ENCODE data around the gene EYA2.
A peak's percentile ranks its signal among the peaks of the same experiment; 100 is the strongest.

The EYA2 gene

GRCh38 chr20:46933150-46933549 lies 38.5 kb downstream of the EYA2 start:
- DNase-seq, result no peak

GRCh38 chr20:46934746-46935287 lies 40.2 kb downstream of the EYA2 start:
- no peak for DNase-seq

GRCh38 chr20:46935394-46936017 lies 40.9 kb downstream of the EYA2 start:
- DNase-seq, result no peak

- DNase-seq, result no peak
Observed at GRCh38 chr20:46936415-46937156, 41.9 kb downstream of the EYA2 start.

GRCh38 chr20:46937157-46937523 lies 42.5 kb downstream of the EYA2 start:
- no peak for DNase-seq

GRCh38 chr20:46937533-46938226 lies 43.0 kb downstream of the EYA2 start:
- no peak for DNase-seq

GRCh38 chr20:46938434-46938833 lies 43.8 kb downstream of the EYA2 start:
- peak in 2 of 3 donors; percentile 10 to 36 for DNase-seq

DNA sequence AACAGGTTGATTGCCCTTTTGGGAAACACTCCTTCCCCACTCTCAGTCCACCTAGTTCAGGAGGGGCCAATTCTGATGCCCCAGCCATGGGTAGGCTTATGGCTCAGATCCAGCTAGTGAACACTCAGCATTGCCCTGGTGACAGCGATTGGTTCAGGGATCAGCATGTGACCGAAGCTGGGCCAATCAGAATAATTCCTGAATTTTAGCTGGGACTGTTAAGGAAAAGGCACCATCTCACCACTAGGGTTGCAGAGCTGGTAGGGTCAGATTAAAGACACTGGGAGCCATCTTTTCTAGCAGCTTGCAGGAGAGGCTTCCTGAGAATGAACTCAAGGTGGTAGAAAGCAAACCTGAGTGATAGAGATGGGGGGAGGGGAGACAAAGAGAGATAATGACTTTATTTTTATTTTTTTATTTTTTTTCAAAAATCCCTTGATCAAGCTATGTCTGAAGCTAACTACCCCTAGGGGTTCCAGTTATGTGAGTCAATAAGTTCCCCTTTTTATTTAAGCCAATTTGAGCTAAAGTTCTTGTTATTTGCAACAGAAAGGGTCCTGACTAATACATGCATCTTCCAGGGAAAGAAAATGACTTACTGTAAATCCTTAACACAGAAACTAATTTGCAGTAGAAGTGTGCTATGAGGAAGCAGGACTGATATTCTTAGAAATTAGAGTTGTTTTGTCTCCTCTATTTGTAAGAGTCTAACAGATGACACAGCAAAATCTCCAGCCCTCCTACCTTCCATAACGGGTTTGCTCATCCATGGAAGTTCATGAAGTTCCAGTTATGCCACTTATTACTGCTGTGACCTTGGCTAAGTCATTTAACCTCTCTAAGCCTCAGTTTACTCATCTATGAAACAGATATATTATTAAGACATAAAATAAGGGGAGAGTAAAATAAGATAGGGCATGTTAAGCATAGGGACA lies 44.7 kb downstream of the EYA2 start:
- DNase-seq, result peak; percentile 23 to 80 (median 58)

- DNase-seq, result no peak
Observed at GRCh38 chr20:46940616-46941015, 46.0 kb downstream of the EYA2 start.

DNA sequence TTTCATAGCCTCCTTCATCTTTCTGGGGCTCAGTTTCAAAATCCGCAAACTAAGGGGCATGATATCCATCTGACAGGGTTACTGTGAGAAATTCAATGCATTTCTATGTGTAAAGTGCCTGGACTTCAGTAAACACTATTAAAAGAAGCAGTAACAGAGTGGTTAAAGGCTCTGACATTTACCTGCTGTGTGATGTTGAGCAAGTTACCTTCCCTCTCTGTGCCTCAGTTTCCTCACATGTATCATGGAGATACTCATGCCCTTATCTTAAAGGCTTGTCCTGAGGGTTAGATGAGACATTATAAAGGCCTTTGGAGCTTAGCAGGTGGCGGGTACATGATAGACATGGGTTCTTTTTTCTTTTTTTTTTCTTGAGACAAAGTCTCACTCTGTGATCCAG lies 46.8 kb downstream of the EYA2 start:
- no peak for DNase-seq

DNA sequence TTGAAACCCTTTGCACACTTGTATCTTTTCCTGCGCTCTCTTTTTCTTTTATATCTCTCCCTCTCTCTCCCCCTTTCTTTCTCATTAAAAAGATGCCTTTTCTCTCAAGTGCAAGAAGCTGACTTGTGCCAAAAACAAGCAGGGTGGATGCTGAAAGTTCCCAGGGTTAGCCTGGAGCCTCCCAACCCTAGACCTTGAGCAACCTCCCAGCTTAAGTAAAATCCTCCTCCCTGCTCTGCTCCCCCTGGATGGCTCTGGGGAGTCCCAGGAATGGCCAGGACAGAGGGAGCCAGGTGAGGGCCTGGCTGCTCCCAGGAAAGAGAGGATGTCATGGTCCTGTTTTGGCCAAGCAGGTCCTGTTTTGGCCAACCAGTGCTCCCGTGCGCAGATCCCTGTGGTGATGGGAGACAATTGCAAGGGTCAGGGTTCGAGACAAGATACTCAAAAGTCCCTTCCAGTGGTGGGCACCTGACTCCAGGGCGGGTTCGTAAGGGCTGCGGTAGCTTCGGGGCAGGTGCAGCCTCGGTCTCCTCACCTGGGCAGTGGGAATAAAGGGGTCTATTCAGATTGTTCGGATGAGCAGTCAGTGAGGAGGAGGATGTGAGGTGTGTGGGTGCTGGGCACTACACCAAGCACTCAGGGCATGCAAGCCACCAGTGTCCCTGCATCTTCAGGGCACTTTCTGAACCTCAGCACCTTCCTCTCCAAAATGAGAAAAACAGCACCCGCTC lies 49.4 kb downstream of the EYA2 start:
- DNase-seq, result no peak

- no peak for DNase-seq
Observed at GRCh38 chr20:46945465-46945864, 50.8 kb downstream of the EYA2 start.

GRCh38 chr20:46946181-46946624 lies 51.6 kb downstream of the EYA2 start:
- no peak for DNase-seq

DNA sequence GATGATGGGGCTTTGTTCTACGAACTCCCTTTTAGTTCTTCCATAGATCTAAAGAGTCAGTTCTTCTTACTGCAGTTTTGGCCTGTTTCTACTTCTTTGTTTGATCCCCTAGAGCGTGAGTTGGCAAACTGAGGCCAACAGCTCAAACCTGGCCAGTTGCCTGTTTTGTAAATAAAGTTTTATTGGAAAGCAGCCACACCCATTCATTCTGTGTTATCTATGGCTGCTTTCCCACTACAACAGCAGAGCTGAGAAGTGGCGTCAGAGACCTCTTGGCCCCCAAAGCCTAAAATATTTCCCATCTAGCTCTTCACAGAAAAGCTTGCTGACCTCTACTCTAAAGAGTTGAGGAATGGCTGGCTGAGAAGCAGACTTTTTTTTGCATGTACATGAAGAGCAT lies 52.2 kb downstream of the EYA2 start:
- no peak for DNase-seq

GRCh38 chr20:46948081-46948480 lies 53.4 kb downstream of the EYA2 start:
- DNase-seq, result no peak

DNA sequence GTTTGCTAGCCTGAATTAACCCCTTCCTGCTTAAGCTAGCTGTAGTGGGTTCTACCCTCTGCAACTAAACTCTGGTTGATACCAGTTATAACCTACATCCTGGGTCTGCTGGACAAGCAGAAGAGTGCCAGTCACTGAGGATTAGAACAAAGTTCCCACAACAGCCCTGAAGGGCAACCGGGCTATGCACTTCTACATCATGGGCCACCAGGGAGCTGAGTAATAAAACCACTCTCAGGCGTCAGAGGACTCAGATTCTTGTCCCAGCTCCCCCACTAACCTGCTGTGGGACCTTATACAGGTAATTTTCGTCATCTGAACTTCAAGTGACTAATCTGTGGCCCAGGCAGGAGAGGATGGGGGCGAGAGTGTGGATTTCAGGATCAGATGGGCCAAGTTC lies 56.8 kb downstream of the EYA2 start:
- no peak for DNase-seq

- DNase-seq, result no peak
Observed at GRCh38 chr20:46951840-46952497, 57.3 kb downstream of the EYA2 start.

GRCh38 chr20:46953596-46953995 lies 59.0 kb downstream of the EYA2 start:
- DNase-seq, result no peak

DNA sequence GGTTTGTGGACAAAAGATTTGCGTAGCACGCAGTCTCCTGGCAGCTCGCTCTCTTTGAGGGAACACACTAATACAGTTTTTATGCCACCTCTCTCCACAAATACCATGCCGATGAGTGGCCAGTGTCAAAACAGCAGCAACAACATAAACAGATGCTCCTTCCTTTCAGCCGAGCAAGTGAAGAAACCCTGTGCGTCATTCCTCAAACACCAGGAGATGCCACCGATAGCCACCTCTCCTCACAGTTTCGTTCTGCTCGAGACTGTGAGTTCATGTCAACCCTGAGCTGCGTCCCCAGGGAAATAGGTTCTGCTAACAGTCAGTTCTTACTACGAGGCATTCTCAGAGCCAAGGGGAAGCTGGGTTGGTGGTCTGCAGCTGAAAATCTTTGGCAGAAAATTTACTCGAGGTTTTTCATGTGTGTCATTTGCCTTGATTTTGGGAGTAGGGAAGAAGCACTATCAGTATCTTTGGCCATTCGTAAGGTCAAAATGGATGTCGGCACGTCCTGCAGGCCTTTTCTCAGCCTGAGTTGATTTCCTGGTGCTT lies 59.9 kb downstream of the EYA2 start:
- no peak for DNase-seq

GRCh38 chr20:46955601-46956556 lies 61.2 kb downstream of the EYA2 start:
- no peak for DNase-seq

Data from suppressor macrophage treated with lipopolysaccharide for 1 hour (primary cell).